H1 (cell line): ENCODE data around the gene RAB34. TPM values are rescaled to one million over a fixed set of nuclear protein-coding genes. Genes with fewer than 3 reads are reported as not detected.

Experiments
- CTCF ChIA-PET: fragments of 300-600 bp; sonication (Branson Sonifier 250); formaldehyde crosslinking; loops from one replicate; lab custom pipeline; 2021; ENCODE audit not compliant: partially characterized antibody; lab: Charles Lee
- POLR2A ChIA-PET: fragments of 300-600 bp; sonication (Branson Sonifier 250); formaldehyde crosslinking; loops from one replicate; lab custom pipeline; 2021; ENCODE audit warnings: inconsistent platforms; ENCODE audit not compliant: partially characterized antibody; lab: Charles Lee
- DNase-seq, 2 experiments: peaks; one replicate each; pipeline versions ENCODE4 v3.0.0 to v3.0.0-alpha.2; 2010 to 2022; ENCODE audit warnings: low spot score in 2 of 2, low read depth in 1 of 2, mixed read lengths in 1 of 2
- FAIRE-seq: peaks from 2 replicates; lab custom pipeline; 2011; peaks lifted over from hg19 to GRCh38; lab: Jason Lieb, UNC
- H2AFZ ChIP-seq: 2 replicates; pipeline ENCODE4 v1.8.1; 2012; ENCODE audit warnings: low read length, inconsistent platforms
- H2AK5ac ChIP-seq: 2 replicates; pipeline ENCODE4 v1.6.1; 2013; ENCODE audit warnings: low read depth, low read length
- H2BK120ac ChIP-seq: replicated peaks from 2 replicates; pipeline ENCODE3; 2013; ENCODE audit warnings: low read depth, low read length, inconsistent platforms
- H2BK12ac ChIP-seq: 2 replicates; pipeline ENCODE4 v1.6.1; 2013; ENCODE audit warnings: low read depth, low read length
- H2BK15ac ChIP-seq: 2 replicates; pipeline ENCODE4 v1.6.1; 2013; ENCODE audit warnings: low read length
- H2BK20ac ChIP-seq: 2 replicates; pipeline ENCODE4 v1.6.1; 2013; ENCODE audit warnings: low read length
- H2BK5ac ChIP-seq: 2 replicates; pipeline ENCODE4 v1.6.1; 2013; ENCODE audit warnings: low read depth, low read length
- H3K14ac ChIP-seq: 2 replicates; pipeline ENCODE4 v1.6.1; 2013; ENCODE audit warnings: inconsistent platforms; ENCODE audit not compliant: insufficient read length
- H3K18ac ChIP-seq: 2 replicates; pipeline ENCODE4 v1.6.1; 2013; ENCODE audit warnings: low read length; ENCODE audit errors: extremely low read depth
- H3K23ac ChIP-seq: 2 replicates; pipeline ENCODE4 v1.6.1; 2013; ENCODE audit warnings: inconsistent platforms; ENCODE audit not compliant: insufficient read length
- H3K23me2 ChIP-seq: 2 replicates; pipeline ENCODE4 v1.6.1; 2013; ENCODE audit warnings: low read depth, low read length
- H3K27ac ChIP-seq: 2 replicates; pipeline ENCODE4 v1.6.1; 2011; ENCODE audit warnings: low read depth, low read length, inconsistent platforms
- H3K27me3 ChIP-seq, 4 experiments: replicated peaks in 1 of 4; 1 replicate in 1 of 4; 2 replicates in 3 of 4; pipeline versions ENCODE4 v1.6.1 to v1.8.1; 2011 to 2013; ENCODE audit warnings: low read length in 3 of 4, mild to moderate bottlenecking in 3 of 4, inconsistent platforms in 2 of 4, mixed read lengths in 2 of 4, moderate library complexity in 1 of 4; ENCODE audit not compliant: control insufficient read depth in 3 of 4, insufficient read depth in 3 of 4; ENCODE audit errors: extremely low read depth in 1 of 4
- H3K36me3 ChIP-seq, 4 experiments: 2 replicates each; pipeline versions ENCODE4 v1.6.1 to v1.8.1; 2011 to 2013; ENCODE audit warnings: mild to moderate bottlenecking in 4 of 4, low read length in 3 of 4, moderate library complexity in 2 of 4, control low read depth in 1 of 4, inconsistent platforms in 1 of 4; ENCODE audit not compliant: insufficient read depth in 4 of 4, control insufficient read depth in 2 of 4
- H3K4ac ChIP-seq: replicated peaks from 2 replicates; pipeline ENCODE3; 2013; ENCODE audit warnings: low read length, low read depth, mixed read lengths, inconsistent platforms; ENCODE audit not compliant: insufficient read length
- H3K4me1 ChIP-seq, 4 experiments: replicated peaks in 1 of 4; 1 replicate in 1 of 4; 2 replicates in 3 of 4; pipeline versions ENCODE4 v1.6.1 to v1.8.1; 2011 to 2013; ENCODE audit warnings: low read length in 3 of 4, inconsistent platforms in 2 of 4, mixed read lengths in 1 of 4; ENCODE audit not compliant: insufficient read depth in 4 of 4, control insufficient read depth in 3 of 4
- H3K4me2 ChIP-seq, 2 experiments: 2 replicates each; pipeline versions ENCODE4 v1.6.1 to v1.8.1; 2011 to 2013; ENCODE audit warnings: low read depth in 2 of 2, low read length in 2 of 2, control low read depth in 1 of 2, inconsistent platforms in 1 of 2, mild to moderate bottlenecking in 1 of 2; ENCODE audit not compliant: insufficient read depth in 1 of 2
- H3K4me3 ChIP-seq, 4 experiments: fragments of 200-600, 300-600 bp in 1 of 4; sonication (generic), shearing (Covaris generic), sonication (Bioruptor Twin) in 1 of 4; 2 replicates each; pipeline versions ENCODE4 v1.5.1 to v1.8.1; 2011 to 2016; ENCODE audit warnings: low read length in 4 of 4, low read depth in 3 of 4, control low read depth in 2 of 4, inconsistent platforms in 2 of 4, mild to moderate bottlenecking in 2 of 4, mixed read lengths in 1 of 4, moderate library complexity in 1 of 4; ENCODE audit not compliant: insufficient read depth in 2 of 4; ENCODE audit errors: extremely low read depth in 1 of 4
- H3K56ac ChIP-seq: replicated peaks from 2 replicates; pipeline ENCODE3; 2013; ENCODE audit warnings: low read depth, mild to moderate bottlenecking, mixed read lengths, low read length, inconsistent platforms; ENCODE audit not compliant: insufficient read length
- H3K79me1 ChIP-seq: 2 replicates; pipeline ENCODE4 v1.6.1; 2013; ENCODE audit warnings: low read depth, low read length, control low read depth
- H3K79me2 ChIP-seq, 2 experiments: 2 replicates each; pipeline versions ENCODE4 v1.6.1 to v1.8.1; 2012 to 2013; ENCODE audit warnings: low read length in 2 of 2, mild to moderate bottlenecking in 2 of 2, inconsistent platforms in 1 of 2; ENCODE audit not compliant: insufficient read depth in 2 of 2, control insufficient read depth in 1 of 2
- H3K9ac ChIP-seq, 4 experiments: replicated peaks in 1 of 4; 1 replicate in 1 of 4; 2 replicates in 3 of 4; pipeline versions ENCODE4 v1.6.1 to v1.8.1; 2011 to 2013; ENCODE audit warnings: low read depth in 3 of 4, low read length in 3 of 4, control low read depth in 2 of 4, mild to moderate bottlenecking in 2 of 4, moderate library complexity in 2 of 4, inconsistent platforms in 1 of 4; ENCODE audit errors: extremely low read depth in 1 of 4
- H3K9me3 ChIP-seq, 2 experiments: 2 replicates each; pipeline versions ENCODE4 v1.6.1 to v1.8.1; 2012 to 2013; ENCODE audit warnings: mild to moderate bottlenecking in 2 of 2, moderate library complexity in 2 of 2, control low read depth in 1 of 2, inconsistent platforms in 1 of 2, low read depth in 1 of 2, low read length in 1 of 2, mixed read lengths in 1 of 2; ENCODE audit not compliant: insufficient read depth in 2 of 2
- H4K20me1 ChIP-seq, 2 experiments: replicated peaks in 1 of 2; 2 replicates each; pipeline versions ENCODE3 to v1.8.1; 2011 to 2013; ENCODE audit warnings: inconsistent platforms in 2 of 2, low read length in 2 of 2, mild to moderate bottlenecking in 1 of 2; ENCODE audit not compliant: insufficient read depth in 2 of 2, control insufficient read depth in 1 of 2
- H4K5ac ChIP-seq: 2 replicates; pipeline ENCODE4 v1.6.1; 2013; ENCODE audit warnings: low read length, low read depth, mixed read lengths, inconsistent platforms; ENCODE audit not compliant: insufficient read length
- H4K8ac ChIP-seq: 2 replicates; pipeline ENCODE4 v1.8.0; 2013; ENCODE audit warnings: mild to moderate bottlenecking, moderate library complexity, low read length, inconsistent platforms; ENCODE audit not compliant: insufficient read depth; ENCODE audit errors: extremely low read depth
- H4K91ac ChIP-seq: replicated peaks from 2 replicates; pipeline ENCODE3; 2013; ENCODE audit warnings: low read length, mixed read lengths, inconsistent platforms; ENCODE audit not compliant: insufficient read length
- ATF2 ChIP-seq: IDR thresholded peaks from 2 replicates; pipeline ENCODE4 v1.6.1; 2012; ENCODE audit warnings: low read length, inconsistent platforms
- CTCF ChIP-seq, 3 experiments: IDR thresholded peaks; 1 replicate in 2 of 3; 2 replicates in 1 of 3; pipeline versions ENCODE4 v1.5.1 to v1.6.1; 2011; ENCODE audit warnings: low read length in 3 of 3, mild to moderate bottlenecking in 3 of 3, inconsistent platforms in 2 of 3, low read depth in 1 of 3, moderate library complexity in 1 of 3; ENCODE audit not compliant: insufficient read depth in 1 of 3; ENCODE audit errors: control extremely low read depth in 1 of 3
- MAFK ChIP-seq: IDR thresholded peaks from 2 replicates; pipeline ENCODE4 v1.6.1; 2012; ENCODE audit warnings: low read depth, mild to moderate bottlenecking, improper control_type of control experiment, low read length
- RAD21 ChIP-seq, 2 experiments: IDR thresholded peaks in 1 of 2; conservative IDR thresholded peaks in 1 of 2; 2 replicates each; pipeline ENCODE4 v1.6.1; 2011; ENCODE audit warnings: low read depth in 2 of 2, low read length in 2 of 2, improper control_type of control experiment in 1 of 2, inconsistent platforms in 1 of 2, mild to moderate bottlenecking in 1 of 2, moderate library complexity in 1 of 2
- RNF2 ChIP-seq: fragments of 200-900, 300-1000 bp; sonication (generic); IDR thresholded peaks from 2 replicates; pipeline ENCODE4 v1.7.1; 2016; ENCODE audit warnings: borderline replicate concordance, low read depth, mild to moderate bottlenecking, antibody characterized with exemption, low read length; ENCODE audit not compliant: poor library complexity, severe bottlenecking; ENCODE audit errors: missing control alignments
- WGBS, 2 experiments: shearing (Covaris generic) in 1 of 2; methylation state at CpG; one replicate each; pipeline versions ENCODE4 v1.1.6 to v1.1.7; 2013 to 2015; ENCODE audit warnings: low lambda C conversion rate in 2 of 2, mixed read lengths in 2 of 2, inconsistent platforms in 1 of 2, low coverage in 1 of 2, missing lambda C conversion rate in 1 of 2; ENCODE audit not compliant: insufficient replicate concordance in 2 of 2, insufficient coverage in 1 of 2, insufficient read length in 1 of 2; ENCODE audit errors: extremely low coverage in 1 of 2, missing lambda C conversion rate in 1 of 2; 5-methylcytosine and 5-hydroxymethylcytosine counted together
- polyA plus RNA-seq, 7 experiments: library from polyadenylated mRNA; depleted of rRNA in 3 of 7; stranded (reverse) in 5 of 7; unstranded in 2 of 7; fragments of >200 nt in 5 of 7; fragments of 200-250 nt in 2 of 7; gene quantifications; 1 replicate in 5 of 7; 2 replicates in 1 of 7; 4 replicates in 1 of 7; pipeline versions ENCODE4 v1.2.1 to v1.2.3, GENCODE V29; 2011 to 2013; ENCODE audit warnings: missing spikeins in 2 of 7, mixed read lengths in 2 of 7
- total RNA-seq: library from RNA; stranded (reverse); fragmentation: NEBNext Ultra II Directional; extraction: Animal tissue kit (Norgen Biotek cat#: 25700); gene quantifications from 2 replicates; pipeline ENCODE4 v1.2.1, GENCODE V29; 2021

RAB34 gene
- total and polyA plus RNA-seq, 2 of the 8 experiments (the other 6 are each of a cell fraction or from before 2014, with no cell fraction given) = 237 to 305 TPM

GRCh38 chr17:28675980-28676379, 41.7 kb downstream of the RAB34 start:
- Histone ChIP-seq H2AFZ (no peak overlapping the region), H3K4me3 (no peak overlapping the region), H2BK20ac (no peak overlapping the region), H2BK15ac (no peak overlapping the region), H2BK5ac (no peak overlapping the region), H3K23ac (no peak overlapping the region), H4K8ac (peak overlapping the region; percentile 16; the same call in 1 of the 2 replicates), H3K56ac (no peak overlapping the region), H4K5ac (no peak overlapping the region), H3K4ac (no peak overlapping the region), H3K14ac (no peak overlapping the region), H3K27ac (no peak overlapping the region), H3K18ac (no peak overlapping the region), H3K4me1 (no peaks in the 10 kb centered on the region), H2AK5ac (no peak overlapping the region), H3K9me3 (no peaks in the 10 kb centered on the region), H3K27me3 (no peaks in the 10 kb centered on the region), H4K91ac (no peak overlapping the region), H3K36me3 (peaks cover 48 to 86% (median 79%) of the 10 kb centered on the region in 4 experiments), H2BK12ac (no peak overlapping the region), H3K9ac (no peak overlapping the region), H2BK120ac (no peak overlapping the region), H3K23me2 (no peaks in the 10 kb centered on the region), H3K79me1 (no peaks in the 10 kb centered on the region), H3K79me2 (no peaks in the 10 kb centered on the region), H4K20me1 (peaks cover 0 to 2% of the 10 kb centered on the region in 2 experiments), H3K4me2 (no peak overlapping the region)
- DNase-seq (no peak), FAIRE-seq (no peak)
- ChIA-PET CTCF (interaction anchor here (0.8 to 5.3 kb wide), 14 partner anchors 10 to 196 kb away, joined by 3 to 54 read pairs (median 4); partner anchors contain the start of gene BLTP2), POLR2A (interaction anchor here (0.9 to 6.5 kb wide), 10 partner anchors 13 to 99 kb away, joined by 3 to 35 read pairs (median 7); partner anchors contain the start of genes ALDOC, SDF2 and SUPT6H)
- TF ChIP-seq RAD21 (IDR thresholded peaks at IDR 0.05 in 1 of 2, conservative IDR thresholded peaks at IDR 0.05 in 1 of 2; ENCODE audit: low read depth in 2 of 2, low read length in 2 of 2) (peak; percentile 21 to 43; a peak in 3 of 4 replicates), CTCF (IDR thresholded peaks at IDR 0.05; ENCODE audit: control extremely low read depth in 1 of 3, insufficient read depth in 1 of 3, low read depth in 1 of 3, low read length in 3 of 3) (peak; percentile 34 to 38 (median 35)), MAFK (no peak), RNF2 (no peak), ATF2 (no peak)
- 91% methylated on average over 7 of the region's 7 CpGs; no CpG with 5 or more reads in 1 of the 2 experiments for WGBS, 2 experiments
